HCT116 (cell line): ENCODE measurements around the gene DLX3. TPM values are rescaled to one million over a fixed set of nuclear protein-coding genes. Genes with fewer than 3 reads are reported as not detected.

Source experiments
- ATAC-seq: fragments of 200-7000 bp; cut with Tn5 transposase; 2 replicates; pipeline ENCODE4 v1.9.1; 2020; ENCODE audit warnings: mild to moderate bottlenecking, moderate library complexity
- BruUV-seq: library from RNA; stranded (reverse); fragments of 400-500 nt; replicated peaks from 2 replicates; lab custom pipeline; 2021; lab: Mats Ljungman, UMichigan
- CTCF ChIA-PET: fragments of 300-600 bp; sonication (Branson Sonifier 250); formaldehyde crosslinking; loops from one replicate; lab custom pipeline; 2021; ENCODE audit warnings: antibody characterized with exemption; lab: Charles Lee
- POLR2A ChIA-PET: fragments of 300-600, 350-600 bp; sonication (Branson Sonifier 250); formaldehyde crosslinking; loops from one replicate; lab custom pipeline; 2021; ENCODE audit warnings: antibody characterized with exemption; lab: Charles Lee
- RAD21 ChIA-PET, 2 experiments: fragments of 300-600 bp; sonication (Branson Sonifier 250); formaldehyde crosslinking; loops; one replicate each; lab custom pipeline; 2023; ENCODE audit warnings: low total read pairs in 2 of 2; ENCODE audit not compliant: uncharacterized antibody in 2 of 2, unreplicated experiment in 2 of 2, low non-redundant PET in 1 of 2; lab: Charles Lee
- DNase-seq: peaks from one replicate; pipeline ENCODE4 v3.0.0-alpha.2; 2010; ENCODE audit warnings: low read depth, low spot score
- H2AFZ ChIP-seq: fragments of 200-600 bp; shearing (Covaris generic), sonication (generic); 2 replicates; pipeline ENCODE4 v1.6.1; 2017; ENCODE audit warnings: low read depth, mixed run types, mixed read lengths, antibody characterized with exemption, low read length; ENCODE audit not compliant: poor library complexity, severe bottlenecking
- H3K27ac ChIP-seq: 2 replicates; pipeline ENCODE4 v1.5.1; 2012; ENCODE audit warnings: low read depth, low read length
- H3K27me3 ChIP-seq: fragments of 200-600 bp; sonication (generic); 2 replicates; pipeline ENCODE4 v1.6.1; 2016; ENCODE audit warnings: mixed run types, low read length, mixed read lengths; ENCODE audit not compliant: insufficient read depth
- H3K36me3 ChIP-seq, 2 experiments: fragments of 200-500 bp in 1 of 2; fragments of 200-600 bp in 1 of 2; sonication (Bioruptor generic) in 1 of 2; sonication (generic) in 1 of 2; 2 replicates each; pipeline versions ENCODE4 v1.5.1 to v1.6.1; 2014 to 2016; ENCODE audit warnings: low read length in 2 of 2, inconsistent platforms in 1 of 2, mixed read lengths in 1 of 2, mixed run types in 1 of 2; ENCODE audit not compliant: insufficient read depth in 2 of 2, control insufficient read depth in 1 of 2
- H3K4me1 ChIP-seq, 2 experiments: fragments of 200-600 bp in 1 of 2; sonication (generic) in 1 of 2; 2 replicates each; pipeline versions ENCODE4 v1.5.1 to v1.6.1; 2012 to 2017; ENCODE audit warnings: low read length in 2 of 2, inconsistent platforms in 1 of 2, mild to moderate bottlenecking in 1 of 2, mixed read lengths in 1 of 2, mixed run types in 1 of 2, moderate library complexity in 1 of 2; ENCODE audit not compliant: insufficient read depth in 2 of 2, control insufficient read depth in 1 of 2
- H3K4me2 ChIP-seq: fragments of 200-600 bp; sonication (generic); 2 replicates; pipeline ENCODE4 v1.6.1; 2017; ENCODE audit warnings: mixed run types, low read length, mixed read lengths
- H3K4me3 ChIP-seq, 2 experiments: fragments of 200-600 bp in 1 of 2; sonication (generic) in 1 of 2; replicated peaks in 1 of 2; 2 replicates each; pipeline ENCODE4 v1.5.1; 2011 to 2016; ENCODE audit warnings: low read length in 2 of 2, control low read depth in 1 of 2, low read depth in 1 of 2, mild to moderate bottlenecking in 1 of 2, mixed read lengths in 1 of 2, mixed run types in 1 of 2
- H3K79me2 ChIP-seq: fragments of 200-600 bp; sonication (generic); 2 replicates; pipeline ENCODE4 v1.6.1; 2017; ENCODE audit warnings: mild to moderate bottlenecking, mixed run types, low read length, moderate library complexity, mixed read lengths; ENCODE audit not compliant: insufficient read depth
- H3K9ac ChIP-seq: fragments of 200-600 bp; sonication (generic); 2 replicates; pipeline ENCODE4 v1.6.1; 2016; ENCODE audit warnings: low read length, mixed read lengths
- H3K9me2 ChIP-seq: fragments of 200-600 bp; sonication (generic), shearing (Covaris generic); 2 replicates; pipeline ENCODE4 v1.6.1; 2017; ENCODE audit warnings: mixed run types, mild to moderate bottlenecking, moderate library complexity; ENCODE audit not compliant: insufficient read depth
- H3K9me3 ChIP-seq, 2 experiments: fragments of 200-500 bp in 1 of 2; fragments of 200-600 bp in 1 of 2; sonication (Bioruptor generic) in 1 of 2; sonication (generic) in 1 of 2; 2 replicates each; pipeline ENCODE4 v1.6.1; 2014 to 2017; ENCODE audit warnings: low read length in 2 of 2, mixed read lengths in 2 of 2, inconsistent platforms in 1 of 2, low read depth in 1 of 2, mild to moderate bottlenecking in 1 of 2, mixed run types in 1 of 2, moderate library complexity in 1 of 2; ENCODE audit not compliant: control insufficient read depth in 1 of 2, insufficient read depth in 1 of 2
- H4K20me1 ChIP-seq: fragments of 200-600 bp; sonication (generic), shearing (Covaris generic); 2 replicates; pipeline ENCODE4 v1.6.1; 2017; ENCODE audit warnings: mixed run types, mild to moderate bottlenecking, moderate library complexity; ENCODE audit not compliant: insufficient read depth
- ATF3 ChIP-seq: IDR thresholded peaks from 2 replicates; pipeline ENCODE4 v1.6.1; 2012
- CBX3 ChIP-seq: IDR thresholded peaks from 2 replicates; pipeline ENCODE4 v1.6.1; 2012; ENCODE audit warnings: low read depth
- CEBPB ChIP-seq: IDR thresholded peaks from 2 replicates; pipeline ENCODE4 v1.6.1; 2012; ENCODE audit warnings: low read depth
- EGR1 ChIP-seq: IDR thresholded peaks from 2 replicates; pipeline ENCODE4 v1.6.1; 2012; ENCODE audit warnings: low read depth
- ELF1 ChIP-seq: IDR thresholded peaks from 2 replicates; pipeline ENCODE4 v1.6.1; 2012; ENCODE audit warnings: low read depth, borderline replicate concordance
- EZH2 ChIP-seq: fragments of 200-600 bp; sonication (generic); IDR thresholded peaks from 2 replicates; pipeline ENCODE4 v1.6.1; 2017; ENCODE audit warnings: antibody characterized with exemption, mixed run types
- EZH2phosphoT487 ChIP-seq: fragments of 200-600 bp; IDR thresholded peaks from 2 replicates; pipeline ENCODE4 v1.6.1; 2018; ENCODE audit warnings: antibody characterized with exemption, borderline replicate concordance
- FOSL1 ChIP-seq: IDR thresholded peaks from 2 replicates; pipeline ENCODE4 v1.6.1; 2012; ENCODE audit warnings: low read depth
- JUND ChIP-seq: IDR thresholded peaks from 2 replicates; pipeline ENCODE4 v1.6.1; 2012
- RAD21 ChIP-seq: IDR thresholded peaks from 2 replicates; pipeline ENCODE4 v1.6.1; 2012; ENCODE audit warnings: low read depth, mild to moderate bottlenecking
- SIN3A ChIP-seq: IDR thresholded peaks from 2 replicates; pipeline ENCODE4 v1.6.1; 2012; ENCODE audit warnings: low read depth
- SP1 ChIP-seq: IDR thresholded peaks from 2 replicates; pipeline ENCODE4 v1.6.1; 2012; ENCODE audit warnings: low read depth
- SRF ChIP-seq: IDR thresholded peaks from 2 replicates; pipeline ENCODE4 v1.6.1; 2012; ENCODE audit warnings: low read depth
- ZFX ChIP-seq: fragments of 450-650 bp; IDR thresholded peaks from 2 replicates; pipeline ENCODE4 v1.6.1; 2017
- ZNF274 ChIP-seq: fragments of 200-500 bp; sonication (Bioruptor generic); IDR thresholded peaks from 2 replicates; pipeline ENCODE4 v1.6.1; 2014; ENCODE audit warnings: mild to moderate bottlenecking, low read depth, low read length, inconsistent platforms
- intact Hi-C: fragments of 100-400 bp; cut with micrococcal nuclease; formaldehyde crosslinking; loops from 2 replicates; pipeline ENCODE4 v1.10.0; 2022
- total RNA-seq: library from RNA; stranded (reverse); gene quantifications from one replicate; pipeline ENCODE4 v1.2.1, GENCODE V29; 2021; ENCODE audit not compliant: unreplicated experiment
- TF ChIP-seq, protein P1 (sequence below): IDR thresholded peaks from 2 replicates; pipeline ENCODE4 v1.6.1; 2011; ENCODE audit warnings: mild to moderate bottlenecking, low read length, moderate library complexity; ENCODE audit not compliant: insufficient replicate concordance; ENCODE audit errors: extremely low read depth

DLX3 gene
- total RNA-seq, 1 experiment from 2014 or later, result not detected

DNA sequence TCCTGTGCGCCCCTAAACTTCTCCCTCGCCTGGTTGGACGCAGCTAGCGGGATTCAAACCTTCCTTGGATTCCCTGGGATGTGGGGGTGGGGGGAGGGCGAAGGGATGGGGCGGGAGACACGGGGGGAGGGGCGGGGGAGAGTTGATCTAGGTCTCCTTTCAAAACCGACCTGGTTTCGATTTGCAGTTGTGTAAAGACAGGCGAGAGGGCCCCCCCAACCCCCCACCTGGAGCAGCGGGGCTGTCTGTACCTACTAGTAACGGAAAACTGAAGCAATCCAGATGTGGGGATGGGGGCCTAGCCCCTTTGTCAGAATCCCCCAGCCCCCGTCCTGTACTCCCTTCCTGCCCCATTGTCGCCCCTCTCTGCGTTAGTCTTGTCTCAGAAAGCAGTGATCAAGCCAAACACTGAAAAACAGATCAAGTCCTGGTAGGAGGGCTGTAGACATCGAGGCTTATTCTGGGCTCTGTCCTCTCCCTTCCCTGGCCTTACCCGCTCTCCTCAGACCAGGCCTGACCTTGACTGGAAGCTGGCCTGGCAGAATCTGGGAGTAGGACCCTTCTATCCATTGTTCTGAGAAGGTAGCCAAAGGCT is 25.1 kb downstream of the DLX3 start:
- POLR2A ChIA-PET, result no interaction called here
- no peak overlapping the region for H2AFZ ChIP-seq
- no peaks in the 10 kb centered on the region for H3K9me3 ChIP-seq
- ATAC-seq, result no peak
- RAD21 ChIA-PET, result interaction anchor here in 1 of 2 experiments (0.5 kb wide), 1 partner anchor 83 kb away, joined by 4 read pairs; no protein-coding TSS in a partner anchor
- TF ChIP-seq CEBPB, result no peak
- no peak for TF ChIP-seq JUND
- no peak for TF ChIP-seq SIN3A
- TF ChIP-seq ZNF274, result no peak
- no peak for TF ChIP-seq CBX3
- TF ChIP-seq RAD21, result no peak
- TF ChIP-seq ATF3, result no peak
- no peak for TF ChIP-seq SP1
- no peak for TF ChIP-seq ZFX
- TF ChIP-seq EGR1, result no peak
- TF ChIP-seq, protein P1, sequence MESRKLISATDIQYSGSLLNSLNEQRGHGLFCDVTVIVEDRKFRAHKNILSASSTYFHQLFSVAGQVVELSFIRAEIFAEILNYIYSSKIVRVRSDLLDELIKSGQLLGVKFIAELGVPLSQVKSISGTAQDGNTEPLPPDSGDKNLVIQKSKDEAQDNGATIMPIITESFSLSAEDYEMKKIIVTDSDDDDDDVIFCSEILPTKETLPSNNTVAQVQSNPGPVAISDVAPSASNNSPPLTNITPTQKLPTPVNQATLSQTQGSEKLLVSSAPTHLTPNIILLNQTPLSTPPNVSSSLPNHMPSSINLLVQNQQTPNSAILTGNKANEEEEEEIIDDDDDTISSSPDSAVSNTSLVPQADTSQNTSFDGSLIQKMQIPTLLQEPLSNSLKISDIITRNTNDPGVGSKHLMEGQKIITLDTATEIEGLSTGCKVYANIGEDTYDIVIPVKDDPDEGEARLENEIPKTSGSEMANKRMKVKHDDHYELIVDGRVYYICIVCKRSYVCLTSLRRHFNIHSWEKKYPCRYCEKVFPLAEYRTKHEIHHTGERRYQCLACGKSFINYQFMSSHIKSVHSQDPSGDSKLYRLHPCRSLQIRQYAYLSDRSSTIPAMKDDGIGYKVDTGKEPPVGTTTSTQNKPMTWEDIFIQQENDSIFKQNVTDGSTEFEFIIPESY, result no peak
- no peak for TF ChIP-seq EZH2
- no peak for TF ChIP-seq EZH2phosphoT487
- no peak for TF ChIP-seq FOSL1
- no peak for TF ChIP-seq ELF1
- TF ChIP-seq SRF, result no peak
- TF ChIP-seq, all 23 proteins: peak for 0
- Histone ChIP-seq H3K4me3 (peak overlapping the region; percentile 59 to 70), H3K27me3 (peaks cover 21% of the 10 kb centered on the region; the same call in 1 of the 2 replicates), H3K9me2 (no peaks in the 10 kb centered on the region), H3K9ac (peak overlapping the region; percentile 66), H3K4me2 (peak overlapping the region; percentile 98), H3K27ac (peak overlapping the region; percentile 81; the same call in 1 of the 2 replicates), H4K20me1 (no peaks in the 10 kb centered on the region), H3K4me1 (peaks cover 9 to 30% of the 10 kb centered on the region in 2 experiments; a peak in 3 of 4 replicates), H3K79me2 (no peaks in the 10 kb centered on the region), H3K36me3 (no peaks in the 10 kb centered on the region)
- CTCF ChIA-PET, result no interaction called here
- no TSS peak for BruUV-seq
- no peak for DNase-seq
- intact Hi-C loops, result no loop called here
